ENCODE results near the gene CPN2.

The CPN2 gene

DNA sequence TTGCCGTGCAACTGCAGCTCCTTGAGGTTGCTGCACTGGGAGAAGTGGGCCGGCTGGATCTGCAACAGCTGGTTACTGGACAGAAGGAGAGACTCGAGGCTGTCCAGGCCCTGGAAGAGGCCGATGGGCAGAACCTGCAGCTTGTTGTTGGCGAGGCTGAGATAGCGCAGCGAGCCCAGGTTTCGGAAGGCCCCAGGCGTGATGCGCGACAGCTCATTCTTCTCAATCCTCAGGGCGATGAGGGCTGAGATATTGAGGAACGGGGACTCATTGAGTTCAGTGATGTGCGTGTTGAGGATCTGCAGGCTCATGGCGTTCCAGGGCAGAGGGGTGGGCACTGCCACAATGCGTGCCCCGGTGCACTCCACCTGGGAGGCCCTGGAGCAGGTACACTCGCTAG, 9.4 kb upstream of the CPN2 start:
- Histone ChIP-seq H3K4me3 (no peak overlapping the region), H3K27ac (no peak overlapping the region)

DNA sequence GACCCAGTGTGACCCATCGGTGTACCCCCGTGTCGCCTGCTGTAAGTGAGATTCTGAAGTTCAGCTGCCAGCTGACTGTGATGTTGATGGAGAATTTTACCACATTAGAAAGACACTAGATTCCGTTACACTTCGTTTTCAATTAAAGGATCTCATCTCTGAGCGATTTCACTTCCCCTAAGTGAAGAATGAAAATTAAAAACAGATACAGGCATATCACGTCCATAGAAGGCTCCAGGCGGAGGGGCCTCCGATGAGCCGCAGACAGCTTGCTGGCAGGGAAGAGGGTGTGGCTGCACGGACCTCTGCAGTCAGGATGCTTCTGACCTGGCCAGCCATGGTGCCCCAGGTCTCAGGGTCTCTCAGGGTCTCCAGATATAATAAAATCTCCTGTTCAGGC, 6.6 kb upstream of the CPN2 start:
- Histone ChIP-seq H3K4me3 (no peak overlapping the region), H3K27ac (no peak overlapping the region)

DNA sequence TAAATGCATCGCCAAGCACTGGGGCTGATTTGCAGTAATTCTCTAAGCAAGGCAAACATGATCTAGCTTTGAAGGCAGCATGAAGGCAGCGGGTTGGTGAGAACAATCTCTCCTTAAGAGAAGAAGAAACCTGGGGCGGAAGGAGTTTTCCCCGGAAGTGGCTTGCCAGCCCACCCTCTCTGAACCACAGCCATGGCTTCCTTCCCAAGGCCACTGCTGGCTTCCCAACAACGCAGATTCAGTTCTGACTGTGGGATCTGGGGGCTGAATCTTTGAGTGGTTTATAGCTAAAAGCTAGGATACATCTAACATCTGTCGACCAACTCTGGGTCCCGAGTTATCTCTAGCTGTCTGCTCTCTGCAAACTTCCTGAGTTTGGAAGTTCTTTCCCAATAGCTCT, 4.3 kb upstream of the CPN2 start:
- H3K4me3 ChIP-seq = no peak overlapping the region
- no peak overlapping the region for H3K27ac ChIP-seq

DNA sequence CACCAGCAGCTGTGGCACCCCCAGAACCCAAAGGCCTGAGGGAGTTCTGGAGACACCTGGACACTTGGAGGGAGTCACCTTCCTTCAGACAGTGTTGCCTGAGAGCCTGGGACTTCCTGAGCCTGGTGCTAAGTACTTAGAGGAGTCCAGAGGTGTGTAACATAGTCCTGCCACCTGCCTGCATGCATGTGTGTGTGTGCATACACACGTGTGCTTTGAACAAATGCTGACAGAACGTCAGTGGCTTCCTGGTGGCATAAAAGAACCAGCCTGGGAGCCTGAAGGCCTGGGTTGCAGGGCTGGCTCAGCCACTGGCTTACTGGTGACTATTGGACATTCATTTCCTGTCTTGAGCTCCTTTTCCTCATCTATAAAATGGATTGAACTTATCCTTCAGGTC, 3.2 kb upstream of the CPN2 start:
- Histone ChIP-seq H3K4me3 (no peak overlapping the region), H3K27ac (no peak overlapping the region)

DNA sequence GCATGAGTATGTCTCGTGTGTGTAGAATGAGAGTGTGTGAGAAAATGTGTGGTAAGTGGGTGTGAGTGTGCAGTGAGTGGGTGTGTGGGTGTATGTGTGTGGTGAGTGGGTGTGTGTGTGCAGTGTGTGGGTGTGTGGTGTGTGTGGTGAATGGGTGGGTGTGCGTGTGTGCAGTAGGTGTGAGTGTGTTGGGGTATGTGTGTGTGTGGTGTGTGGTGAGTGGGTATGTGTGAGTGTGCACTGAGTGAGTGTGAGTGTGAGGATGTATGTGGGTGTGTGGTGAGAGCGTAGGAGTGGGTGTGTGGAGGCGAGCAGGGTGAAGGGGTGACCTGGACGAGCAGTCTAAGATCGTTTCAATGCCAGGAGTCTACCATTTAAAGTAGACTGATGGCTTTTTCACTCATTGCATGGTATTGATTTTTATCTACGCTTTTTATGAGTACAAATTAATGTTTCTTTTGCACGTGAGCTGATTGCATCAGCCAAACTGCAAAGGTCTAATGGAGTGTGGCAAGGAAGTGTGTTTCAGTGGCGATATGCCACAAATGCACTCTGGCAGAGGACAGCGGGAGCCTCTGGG, 1.6 kb upstream of the CPN2 start:
- H3K4me3 ChIP-seq = no peak overlapping the region

DNA sequence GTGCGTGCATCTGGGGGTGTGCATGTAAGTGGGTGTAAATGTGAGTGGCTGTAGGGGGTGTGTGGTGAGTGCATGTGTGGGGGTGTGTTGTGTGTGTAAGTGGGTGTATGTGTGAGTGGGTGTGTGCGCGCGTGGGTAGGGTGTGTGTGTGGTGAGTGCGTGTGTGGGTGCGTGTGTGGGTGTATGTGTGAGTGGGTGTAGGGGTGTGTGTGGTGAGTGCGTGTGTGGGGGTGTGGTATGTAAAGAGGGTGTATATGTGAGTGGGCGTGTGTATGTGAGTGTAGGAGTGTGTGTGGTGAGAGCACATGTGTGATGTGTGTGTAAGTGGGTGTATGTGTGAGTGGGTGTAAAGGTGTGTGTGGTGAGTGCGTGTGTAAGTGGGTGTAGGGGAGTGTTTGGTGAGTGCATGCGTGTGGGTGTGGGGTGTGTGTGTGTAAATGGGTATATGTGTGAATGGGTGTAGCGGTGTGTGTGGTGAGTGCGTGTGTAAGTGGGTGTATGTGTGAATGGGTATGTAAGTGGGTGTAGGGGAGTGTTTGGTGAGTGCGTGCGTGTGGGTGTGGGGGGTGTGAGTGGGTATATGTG, 916 bp upstream of the CPN2 start:
- Histone ChIP-seq H3K27ac (no peak overlapping the region), H3K4me3 (no peak overlapping the region)

More for the DNA sequence above, 1.6 kb upstream of the CPN2 start:
- H3K27ac ChIP-seq = no peak overlapping the region

DNA sequence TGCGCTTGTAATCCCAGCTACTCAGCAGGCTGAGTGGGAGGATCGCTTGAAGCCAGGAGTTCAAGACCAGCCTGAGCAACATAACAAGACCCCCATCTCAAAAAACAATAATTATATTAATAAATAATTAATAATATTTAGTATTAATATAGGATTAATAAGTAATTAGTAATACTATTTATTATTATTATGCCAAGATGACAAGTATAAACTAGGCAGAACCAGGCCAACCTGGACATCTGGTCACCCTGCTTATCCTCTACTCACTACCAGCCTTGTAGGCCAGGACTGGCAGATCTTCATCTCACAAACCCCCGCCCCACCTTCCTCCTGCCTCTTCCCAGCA, 429 bp downstream of the CPN2 start:
- H3K27ac ChIP-seq = peak overlapping the region in 3 of 21 experiments; percentile 20 to 49 (median 22)

DNA sequence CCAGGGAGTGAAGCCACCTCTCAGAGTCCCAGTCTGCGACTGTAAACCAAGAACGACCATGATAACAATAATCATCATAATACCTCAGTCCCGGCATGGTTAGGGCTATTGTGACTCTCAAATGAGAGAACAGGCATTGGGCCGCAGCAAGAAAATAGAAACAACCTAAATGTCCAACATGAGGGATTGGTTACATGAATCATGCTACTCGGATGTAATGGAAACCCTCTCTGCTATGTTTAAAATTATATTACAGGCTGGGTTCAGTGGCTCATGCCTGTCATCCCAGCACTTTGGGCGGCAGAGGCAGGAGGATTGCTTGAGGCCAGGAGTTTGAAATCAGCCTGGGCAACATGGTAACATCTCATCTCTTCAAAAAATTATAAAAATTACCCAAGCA, 2.8 kb downstream of the CPN2 start:
- H3K27ac ChIP-seq = no peak overlapping the region
- H3K4me3 ChIP-seq = no peak overlapping the region

More for the DNA sequence above, 429 bp downstream of the CPN2 start:
- no peak overlapping the region for H3K4me3 ChIP-seq

DNA sequence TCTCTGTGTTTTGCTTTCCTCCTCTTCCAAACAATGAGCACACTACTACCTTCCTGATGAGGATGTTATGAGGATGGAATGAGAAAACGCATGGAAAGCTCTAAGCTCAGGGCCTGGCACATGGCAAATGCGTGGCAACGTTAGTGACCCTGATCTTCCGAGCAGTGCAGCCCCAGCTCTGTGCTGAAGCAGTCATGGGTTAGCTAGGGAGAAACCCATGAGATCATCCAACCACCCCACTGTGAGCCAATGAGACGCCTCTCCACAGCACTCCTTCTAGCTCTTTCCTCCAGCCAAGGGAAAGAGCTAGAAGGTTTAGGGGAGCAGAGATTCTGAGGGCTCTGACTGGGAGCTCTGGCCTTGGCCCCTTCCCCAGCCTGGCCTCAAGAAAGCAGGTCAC, 4.5 kb downstream of the CPN2 start:
- H3K27ac ChIP-seq = peak overlapping the region in 7 of 21 experiments; percentile 18 to 73 (median 52)

DNA sequence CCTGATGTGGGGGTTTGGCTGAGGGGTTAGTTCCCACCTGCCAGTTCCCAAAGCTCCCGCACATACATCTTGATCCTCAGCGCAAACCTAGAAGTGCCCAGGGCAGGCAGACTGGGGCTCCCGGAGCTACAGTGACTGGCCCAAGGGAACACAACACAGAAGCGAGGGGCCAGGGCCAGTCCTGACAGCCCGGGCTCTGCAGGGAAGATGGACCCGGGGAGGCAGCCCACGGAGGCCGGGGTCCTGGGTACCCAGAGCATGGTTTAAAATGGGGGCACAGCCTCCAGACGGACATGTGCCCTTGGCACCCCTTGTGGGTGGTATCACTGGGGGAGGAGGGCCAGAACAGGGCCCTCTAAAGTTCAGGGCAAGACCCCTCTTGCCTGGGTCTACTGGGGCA, 5.1 kb downstream of the CPN2 start:
- H3K4me3 ChIP-seq = no peak overlapping the region
- H3K27ac ChIP-seq = peak overlapping the region in 6 of 21 experiments; percentile 4 to 73 (median 56)

More for the DNA sequence above, 4.5 kb downstream of the CPN2 start:
- no peak overlapping the region for H3K4me3 ChIP-seq

DNA sequence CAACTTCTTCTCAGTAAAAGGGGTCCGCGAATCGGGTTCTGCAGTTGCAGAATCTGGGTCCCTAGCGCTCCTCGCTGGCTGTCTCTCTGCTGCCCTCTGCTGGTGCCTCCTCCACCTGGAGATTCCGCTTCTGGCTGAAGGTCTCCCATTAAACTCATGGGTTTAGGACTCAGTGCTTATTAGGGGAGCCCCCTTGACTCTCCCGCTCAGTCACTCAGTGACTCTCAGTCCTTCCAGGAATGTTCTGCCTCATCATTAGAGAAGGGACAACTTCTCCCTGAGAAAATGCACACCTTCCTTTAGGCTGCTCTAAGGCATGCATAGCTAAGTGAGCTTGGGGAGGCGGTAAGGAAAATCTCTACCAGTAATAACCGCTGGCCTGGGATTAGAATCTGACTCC, 7.1 kb downstream of the CPN2 start:
- H3K27ac ChIP-seq = no peak overlapping the region
- H3K4me3 ChIP-seq = no peak overlapping the region

DNA sequence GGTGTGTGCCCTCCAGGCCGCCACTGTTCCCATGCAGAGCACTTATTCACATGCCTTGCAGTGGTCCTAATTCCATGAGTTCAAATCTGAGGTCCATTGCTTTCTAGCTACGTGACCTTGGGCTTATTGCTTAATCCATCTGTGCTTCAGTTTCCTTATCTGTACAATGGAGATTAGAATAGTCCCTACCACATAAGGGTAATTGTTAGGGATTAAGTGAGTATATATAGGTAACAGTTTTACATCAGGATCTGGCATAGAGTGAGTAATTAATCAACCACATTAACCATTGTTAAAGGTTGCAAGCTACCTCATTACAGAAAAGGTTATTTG, 7.6 kb downstream of the CPN2 start:
- Histone ChIP-seq H3K4me3 (no peak overlapping the region), H3K27ac (no peak overlapping the region)

DNA sequence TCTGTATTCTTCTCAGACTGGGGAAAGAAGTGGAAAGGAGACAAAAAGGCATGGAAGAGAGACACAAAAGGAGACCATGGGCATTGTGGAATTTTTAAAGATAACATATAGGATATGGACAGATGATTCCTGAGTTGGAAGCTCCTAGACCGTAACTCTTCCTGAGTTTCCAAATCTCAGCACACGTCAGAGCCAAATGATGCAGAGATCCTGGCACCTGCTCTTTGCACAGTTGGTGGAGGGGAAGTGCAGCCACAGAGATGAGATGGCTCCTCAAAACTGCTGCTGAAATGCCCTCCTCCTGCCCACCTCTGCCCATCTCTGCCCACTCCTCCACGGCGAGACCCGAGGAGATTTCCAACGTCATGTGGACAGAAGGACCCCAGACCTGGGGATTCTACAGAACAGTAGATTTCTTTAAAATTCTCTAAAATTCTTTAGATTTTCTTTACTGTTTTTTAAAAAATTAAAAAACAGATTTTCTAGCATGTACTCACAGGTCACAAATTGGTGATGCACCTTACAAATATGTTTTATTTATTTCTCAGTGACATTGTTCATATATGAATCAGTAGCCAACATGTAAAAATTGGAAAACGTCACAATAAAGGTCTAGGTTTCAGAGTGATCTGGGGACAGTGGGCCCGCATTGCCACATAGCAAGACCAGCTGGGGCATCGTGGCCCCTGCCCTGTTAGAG, 8.1 kb downstream of the CPN2 start:
- H3K27ac ChIP-seq = no peak overlapping the region
- H3K4me3 ChIP-seq = no peak overlapping the region

DNA sequence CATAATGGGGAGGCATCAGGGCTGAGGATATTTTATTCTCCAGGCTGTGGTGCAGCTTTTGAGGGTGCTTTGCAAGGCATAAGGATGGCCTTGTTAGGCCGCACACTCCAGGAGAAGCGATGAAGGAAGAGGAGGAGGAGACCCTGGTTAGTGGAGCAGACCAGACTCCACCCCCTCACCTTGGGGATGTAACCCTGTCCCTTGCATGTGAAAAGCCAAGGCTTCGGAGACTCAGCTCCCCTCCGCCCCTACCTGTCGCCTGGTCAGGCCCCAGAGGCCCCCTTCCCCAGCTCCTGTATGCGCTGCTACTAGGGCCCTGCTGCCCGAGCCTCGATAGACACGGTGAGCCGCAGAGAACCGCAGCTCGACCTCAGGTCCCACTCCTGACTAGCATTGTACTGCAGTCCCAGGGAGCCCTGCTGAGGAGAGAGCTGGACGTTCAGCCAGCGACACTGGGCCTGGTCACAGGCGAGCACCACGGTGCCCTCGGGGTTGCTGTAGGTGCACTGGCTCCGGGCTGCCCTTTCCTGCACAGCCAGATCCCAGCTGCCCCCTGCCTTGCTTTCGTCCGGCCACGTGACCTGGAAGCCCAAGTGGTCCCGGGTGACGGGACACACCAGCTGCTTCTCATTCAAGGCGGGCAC, 10.2 kb downstream of the CPN2 start:
- Histone ChIP-seq H3K4me3 (no peak overlapping the region), H3K27ac (no peak overlapping the region)

DNA sequence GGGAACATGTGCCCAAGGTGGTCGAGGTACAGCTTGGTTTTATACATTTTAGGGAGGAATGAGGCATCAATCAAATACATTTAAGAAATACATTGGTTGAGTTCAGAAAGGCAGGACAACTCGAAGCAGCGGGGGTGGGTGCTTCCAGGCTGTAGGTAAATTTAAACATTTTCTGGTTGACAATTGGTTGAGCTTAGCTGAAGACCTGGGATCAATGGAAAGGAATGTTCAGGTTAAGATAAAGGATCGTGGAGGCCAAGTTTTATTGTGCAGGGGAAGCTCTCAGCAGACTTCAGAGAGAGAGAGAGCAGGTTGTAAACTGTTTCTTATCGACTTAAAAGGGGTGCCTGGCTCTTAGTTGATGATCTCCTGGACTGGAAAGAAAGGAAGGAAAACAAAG, 11.3 kb downstream of the CPN2 start:
- no peak overlapping the region for H3K27ac ChIP-seq
- H3K4me3 ChIP-seq = no peak overlapping the region

DNA sequence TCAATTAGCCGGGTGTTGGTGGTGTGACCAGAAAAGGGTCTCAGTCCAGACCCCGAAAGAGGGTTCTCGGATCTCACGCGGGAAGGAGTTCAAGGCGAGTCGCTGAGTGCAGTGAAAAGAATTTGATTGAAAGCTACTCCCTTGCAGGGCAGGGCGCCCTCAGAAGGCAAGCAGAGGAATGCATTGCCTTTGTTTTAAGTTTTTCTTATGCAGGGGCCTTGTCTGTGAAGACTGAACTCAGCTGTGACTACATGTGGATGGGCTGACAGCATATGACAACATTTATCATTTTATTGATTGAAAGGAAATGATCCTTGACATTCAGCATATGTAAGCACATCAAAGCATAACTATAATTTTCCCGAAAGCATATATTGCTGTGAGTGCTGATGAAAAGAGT, 11.8 kb downstream of the CPN2 start:
- H3K4me3 ChIP-seq = no peak overlapping the region

DNA sequence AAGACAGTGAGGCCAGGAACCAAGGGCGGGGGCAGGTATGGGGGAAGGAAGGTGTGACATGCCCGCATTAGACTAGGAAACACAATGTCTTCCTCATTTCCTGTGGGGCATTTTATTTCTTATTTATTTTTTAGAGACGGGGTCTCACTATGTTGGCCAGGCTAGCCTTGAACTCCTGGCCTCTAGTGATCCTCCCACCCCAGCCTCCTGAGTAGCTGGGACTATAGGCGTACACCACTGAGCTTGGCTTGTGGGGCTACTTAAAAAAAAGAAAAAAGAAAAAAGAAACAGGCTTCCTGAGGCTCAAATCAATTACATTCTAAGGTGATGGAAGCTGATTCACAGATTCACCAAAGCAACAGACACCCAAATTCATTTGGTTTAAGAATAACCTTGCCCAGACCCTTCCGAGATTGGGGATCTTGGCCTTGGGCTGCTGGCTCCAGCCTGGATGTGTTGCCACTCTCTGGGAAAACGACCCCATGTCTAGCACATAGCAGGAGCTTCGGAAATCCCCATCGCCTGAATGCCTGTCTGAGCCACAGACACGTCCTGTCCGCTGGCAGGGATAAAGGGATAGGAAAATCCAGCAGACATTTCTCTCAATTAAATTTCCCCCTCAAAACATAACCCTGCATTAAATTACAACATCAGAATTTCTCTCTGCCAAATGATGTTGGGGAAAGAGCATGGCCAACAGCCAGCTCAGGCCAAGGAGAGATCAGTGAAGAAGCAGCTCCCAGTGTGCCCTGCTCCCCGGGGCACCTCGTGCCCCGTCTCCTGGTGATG, 13.0 kb downstream of the CPN2 start:
- H3K27ac ChIP-seq = peak overlapping the region in 3 of 21 experiments; percentile 26 to 50 (median 27)
- no peak overlapping the region for H3K4me3 ChIP-seq

More for the DNA sequence above, 11.8 kb downstream of the CPN2 start:
- H3K27ac ChIP-seq = no peak overlapping the region

DNA sequence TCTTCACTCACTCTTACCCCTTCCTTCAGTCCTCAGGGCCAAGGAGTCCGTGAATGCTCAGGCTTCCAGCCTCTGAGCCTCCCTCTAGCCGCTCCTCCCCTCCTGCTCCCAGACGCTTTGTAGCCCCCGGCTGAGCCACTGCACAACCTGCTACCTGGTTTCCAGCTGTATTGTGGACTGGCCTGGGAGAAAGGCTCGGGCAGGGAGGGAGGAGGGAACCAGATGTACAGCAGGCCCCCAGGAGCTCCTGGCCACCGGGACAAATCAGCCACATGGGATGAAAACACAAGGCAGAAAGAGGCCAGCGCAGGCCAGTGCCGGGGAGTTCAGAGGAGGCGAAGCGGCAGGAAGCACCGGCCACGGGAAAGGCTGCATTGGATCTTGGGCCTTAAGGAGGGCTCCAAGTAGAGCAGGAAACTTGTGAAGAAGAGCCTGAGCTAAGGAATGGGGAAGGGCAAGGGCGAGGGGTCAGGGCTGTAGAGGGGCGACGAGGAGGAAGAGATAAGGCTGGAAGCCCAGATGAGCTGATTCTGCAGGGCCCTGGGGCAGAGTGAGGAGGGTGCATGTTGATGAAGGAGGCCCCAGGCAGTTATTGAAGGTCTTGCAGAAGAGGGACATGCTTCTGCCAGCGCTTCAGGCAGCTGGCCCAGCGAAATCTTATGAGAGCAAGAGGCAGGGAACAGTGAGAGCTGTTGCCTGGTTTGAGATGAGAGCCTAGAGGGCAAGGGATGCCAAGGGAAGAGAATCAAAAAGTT, 14.3 kb downstream of the CPN2 start:
- peak overlapping the region in 1 of 21 experiments; percentile 50 for H3K27ac ChIP-seq
- H3K4me3 ChIP-seq = no peak overlapping the region

DNA sequence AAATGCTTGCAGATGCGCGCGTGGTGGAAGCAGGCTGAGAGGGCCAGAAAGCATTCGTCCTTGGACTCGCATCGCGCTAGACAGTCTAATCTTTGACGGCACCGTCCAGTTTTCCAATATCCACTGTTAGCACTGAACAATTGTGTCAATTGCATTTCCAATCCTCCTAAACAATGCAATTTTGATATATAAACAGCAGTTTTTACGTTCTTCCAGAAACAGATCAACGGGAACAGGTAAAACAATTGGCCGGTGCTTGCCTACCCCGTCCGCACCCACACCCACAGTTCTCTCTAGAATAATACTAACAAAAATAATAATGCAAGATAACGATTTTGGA, 17.2 kb downstream of the CPN2 start:
- H3K4me3 ChIP-seq = peak overlapping the region in 4 of 7 experiments; percentile 24 to 37 (median 28)
- H3K27ac ChIP-seq = no peak overlapping the region
